T-helper 17 cell (primary cell): ENCODE results near the gene PRR33. TPM values are rescaled to one million over a fixed set of nuclear protein-coding genes. Genes with fewer than 3 reads are reported as not detected.

Experiments
- ATAC-seq: fragments of 150-1000 bp; cut with Tn5 transposase; 2 replicates; pipeline ENCODE4 v1.10.0; 2021; ENCODE audit warnings: mild to moderate bottlenecking, moderate library complexity
- DNase-seq, 3 donors: peaks; one replicate each; pipeline versions ENCODE4 v3.0.0 to v3.0.0-alpha.2; 2020 to 2021
- H3K9me3 ChIP-seq: one replicate; pipeline ENCODE4 v1.7.0; 2013; ENCODE audit warnings: low read length, mild to moderate bottlenecking; ENCODE audit not compliant: control insufficient read depth, poor library complexity, severe bottlenecking
- H3K27ac Mint-ChIP-seq: one replicate; pipeline ENCODE4 v1.8.0; 2022; ENCODE audit warnings: mild to moderate bottlenecking, moderate library complexity, mixed read lengths
- H3K27me3 Mint-ChIP-seq: one replicate; pipeline ENCODE4 v1.8.0; 2022; ENCODE audit warnings: mixed read lengths
- H3K36me3 Mint-ChIP-seq: one replicate; pipeline ENCODE4 v1.8.0; 2022; ENCODE audit warnings: low read depth, mixed read lengths
- H3K4me1 Mint-ChIP-seq: one replicate; pipeline ENCODE4 v1.8.0; 2022; ENCODE audit warnings: mild to moderate bottlenecking, mixed read lengths
- H3K4me3 Mint-ChIP-seq: one replicate; pipeline ENCODE4 v1.8.0; 2022; ENCODE audit warnings: mild to moderate bottlenecking, moderate library complexity, mixed read lengths
- total RNA-seq, 4 donors: library from RNA in 2 of 4; stranded (reverse) in 2 of 4; gene quantifications; one replicate each; pipeline ENCODE4 v1.2.3 and lab custom pipeline; 2022 to 2026

Gene PRR33
- total RNA-seq, 2 donors from 2014 or later, result not detected

GRCh38 chr11:1851468-1852180, 40.1 kb downstream of the PRR33 start:
- H3K9me3 ChIP-seq, result no peaks in the 10 kb centered on the region
- ATAC-seq (no peak), DNase-seq (no peak)
- Mint-ChIP-seq H3K27me3 (no peaks in the 10 kb centered on the region), H3K27ac (peak overlapping the region; percentile 99), H3K4me3 (peak overlapping the region; percentile 100), H3K36me3 (peaks cover 4% of the 10 kb centered on the region), H3K4me1 (peaks cover 41% of the 10 kb centered on the region)

- Mint-ChIP-seq H3K27ac (peak overlapping the region; percentile 99), H3K27me3 (no peaks in the 10 kb centered on the region), H3K36me3 (peaks cover 8% of the 10 kb centered on the region), H3K4me1 (peaks cover 61% of the 10 kb centered on the region), H3K4me3 (no peak overlapping the region)
- no peak for ATAC-seq
- DNase-seq, result no peak
- H3K9me3 ChIP-seq, result no peaks in the 10 kb centered on the region
Measured at GRCh38 chr11:1848640-1849430, 42.9 kb downstream of the PRR33 start.

- DNase-seq (no peak), ATAC-seq (no peak)
- no peaks in the 10 kb centered on the region for H3K27me3 Mint-ChIP-seq
- peak overlapping the region; percentile 55 for H3K4me3 Mint-ChIP-seq
- H3K9me3 ChIP-seq, result no peaks in the 10 kb centered on the region
- H3K36me3 Mint-ChIP-seq, result peaks cover 7% of the 10 kb centered on the region
- H3K27ac Mint-ChIP-seq, result peak overlapping the region; percentile 99
- H3K4me1 Mint-ChIP-seq, result peaks cover 68% of the 10 kb centered on the region
Measured at GRCh38 chr11:1847926-1848639, 43.6 kb downstream of the PRR33 start.

GRCh38 chr11:1847006-1847735, 44.5 kb downstream of the PRR33 start:
- DNase-seq, result no peak
- H3K9me3 ChIP-seq, result no peaks in the 10 kb centered on the region
- peaks cover 5% of the 10 kb centered on the region for H3K36me3 Mint-ChIP-seq
- peaks cover 61% of the 10 kb centered on the region for H3K4me1 Mint-ChIP-seq
- H3K4me3 Mint-ChIP-seq, result peak overlapping the region; percentile 59
- no peaks in the 10 kb centered on the region for H3K27me3 Mint-ChIP-seq
- peak overlapping the region; percentile 100 for H3K27ac Mint-ChIP-seq
- ATAC-seq, result no peak

GRCh38 chr11:1846453-1846932, 45.2 kb downstream of the PRR33 start:
- Mint-ChIP-seq H3K4me1 (peaks cover 56% of the 10 kb centered on the region), H3K27me3 (no peaks in the 10 kb centered on the region), H3K4me3 (no peak overlapping the region), H3K36me3 (peaks cover 5% of the 10 kb centered on the region), H3K27ac (peak overlapping the region; percentile 100)
- DNase-seq, result no peak
- no peak for ATAC-seq
- H3K9me3 ChIP-seq, result no peaks in the 10 kb centered on the region

GRCh38 chr11:1845561-1846452, 45.9 kb downstream of the PRR33 start:
- Mint-ChIP-seq H3K27ac (peak overlapping the region; percentile 100), H3K4me1 (peaks cover 51% of the 10 kb centered on the region), H3K36me3 (peaks cover 5% of the 10 kb centered on the region), H3K27me3 (no peaks in the 10 kb centered on the region), H3K4me3 (peak overlapping the region; percentile 98)
- peak; percentile 77 for ATAC-seq
- DNase-seq, result no peak
- no peaks in the 10 kb centered on the region for H3K9me3 ChIP-seq

GRCh38 chr11:1845095-1845429, 46.6 kb downstream of the PRR33 start:
- DNase-seq (no peak), ATAC-seq (no peak)
- Mint-ChIP-seq H3K36me3 (peaks cover 5% of the 10 kb centered on the region), H3K4me1 (peaks cover 50% of the 10 kb centered on the region), H3K4me3 (peak overlapping the region; percentile 98), H3K27ac (peak overlapping the region; percentile 100), H3K27me3 (no peaks in the 10 kb centered on the region)
- H3K9me3 ChIP-seq, result no peaks in the 10 kb centered on the region

GRCh38 chr11:1844221-1845094, 47.2 kb downstream of the PRR33 start:
- H3K9me3 ChIP-seq, result no peaks in the 10 kb centered on the region
- Mint-ChIP-seq H3K4me3 (peak overlapping the region; percentile 98), H3K36me3 (peaks cover 5% of the 10 kb centered on the region), H3K27me3 (no peaks in the 10 kb centered on the region), H3K27ac (peak overlapping the region; percentile 100), H3K4me1 (peaks cover 50% of the 10 kb centered on the region)
- peak in 1 of 3 donors; percentile 29 for DNase-seq
- ATAC-seq, result peak; percentile 54

GRCh38 chr11:1843796-1844195, 47.9 kb downstream of the PRR33 start:
- H3K27ac Mint-ChIP-seq, result peak overlapping the region; percentile 100
- peak overlapping the region; percentile 98 for H3K4me3 Mint-ChIP-seq
- DNase-seq, result no peak
- H3K9me3 ChIP-seq, result no peaks in the 10 kb centered on the region
- H3K4me1 Mint-ChIP-seq, result peaks cover 45% of the 10 kb centered on the region
- ATAC-seq, result no peak
- peaks cover 5% of the 10 kb centered on the region for H3K36me3 Mint-ChIP-seq
- no peaks in the 10 kb centered on the region for H3K27me3 Mint-ChIP-seq

GRCh38 chr11:1843098-1843473, 48.6 kb downstream of the PRR33 start:
- H3K36me3 Mint-ChIP-seq, result peaks cover 5% of the 10 kb centered on the region
- peaks cover 43% of the 10 kb centered on the region for H3K4me1 Mint-ChIP-seq
- H3K27ac Mint-ChIP-seq, result peak overlapping the region; percentile 100
- H3K27me3 Mint-ChIP-seq, result no peaks in the 10 kb centered on the region
- DNase-seq (no peak), ATAC-seq (no peak)
- H3K9me3 ChIP-seq, result no peaks in the 10 kb centered on the region
- H3K4me3 Mint-ChIP-seq, result peak overlapping the region; percentile 98
